HG03378 (cell line): ENCODE results near the gene RBM44.

Source experiments
- ATAC-seq: cut with Tn5 transposase; IDR thresholded peaks from one replicate; pipeline ENCODE4 v1.9.1; 2021; ENCODE audit warnings: mild to moderate bottlenecking, moderate library complexity; ENCODE audit not compliant: unreplicated experiment

RBM44 gene

DNA sequence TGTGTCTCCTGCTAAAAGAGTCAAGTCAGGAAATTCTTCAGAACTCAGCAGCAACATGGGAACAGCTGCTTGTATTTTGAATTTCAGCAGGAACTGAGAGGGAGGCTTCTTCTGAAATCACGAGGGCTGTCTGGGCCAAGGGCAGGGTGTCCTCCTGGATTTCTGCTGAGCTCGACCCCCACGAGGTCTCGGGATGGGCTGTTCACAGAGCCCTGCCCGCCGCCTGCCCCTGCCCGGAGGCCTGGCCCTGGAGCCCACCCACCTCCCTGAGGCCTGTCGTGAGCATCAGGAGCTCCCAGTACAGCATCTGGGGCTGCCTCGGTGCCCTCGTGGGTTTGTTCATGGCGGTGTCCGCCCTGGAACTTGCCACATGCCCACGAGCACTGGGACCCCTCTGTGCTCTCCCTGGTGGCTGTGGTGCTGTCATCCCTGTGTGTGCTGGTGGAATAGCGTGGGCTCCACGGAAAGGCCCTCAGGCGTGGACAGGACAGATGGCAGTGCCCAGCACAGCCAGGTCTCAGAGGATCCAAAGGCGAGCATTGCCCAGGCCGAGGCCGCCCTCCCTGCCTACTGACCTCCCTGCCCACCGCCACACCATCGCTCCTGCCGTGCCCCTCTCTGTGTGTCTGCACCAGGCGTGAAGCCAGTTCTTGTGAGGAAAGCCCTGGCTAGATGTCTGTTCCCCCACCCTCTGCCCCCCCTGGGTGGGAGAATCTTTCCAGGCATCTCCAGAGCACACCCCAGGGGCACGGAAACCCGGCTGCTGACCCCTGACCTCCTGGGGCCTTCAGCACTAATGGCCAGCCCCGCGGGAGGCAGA lies 86.7 kb downstream of the RBM44 start:
- no peak for ATAC-seq

DNA sequence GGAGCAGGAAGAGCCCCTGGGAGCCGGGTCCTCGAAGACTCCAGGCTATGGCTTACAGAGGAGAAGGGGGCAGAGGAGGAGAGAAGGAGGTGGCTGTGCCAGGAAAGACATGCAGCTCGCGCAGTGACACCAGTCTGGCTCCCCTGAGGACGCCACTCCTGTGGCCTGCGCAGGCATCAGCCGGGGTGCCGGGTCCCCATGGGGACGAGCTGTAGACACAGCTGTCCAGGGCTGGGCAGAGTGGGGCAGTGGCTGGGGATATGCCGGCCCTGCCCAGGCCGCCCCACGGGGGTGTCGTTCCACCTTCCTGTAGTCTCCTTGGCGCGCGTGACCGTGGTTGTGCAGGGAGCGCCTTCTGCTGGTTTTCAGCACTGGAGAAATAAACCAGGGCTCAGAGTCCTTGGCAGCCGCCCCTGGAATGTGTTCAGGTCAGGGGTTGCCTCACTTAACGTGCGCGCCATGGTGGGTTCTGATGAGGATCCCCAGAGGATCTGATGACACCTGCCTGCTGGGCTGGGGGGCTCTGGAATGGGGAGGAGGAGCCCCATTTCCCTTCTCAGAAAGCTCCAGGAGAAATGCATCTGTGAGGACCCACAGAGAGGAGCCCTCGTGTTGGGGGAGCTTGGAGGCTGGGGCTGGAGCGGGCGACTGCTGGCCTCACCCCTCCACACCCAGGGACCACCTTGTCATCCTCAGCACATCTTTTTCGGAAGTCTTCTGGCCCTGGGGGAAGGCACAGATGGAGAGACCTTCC lies 87.5 kb downstream of the RBM44 start:
- ATAC-seq, result no peak

DNA sequence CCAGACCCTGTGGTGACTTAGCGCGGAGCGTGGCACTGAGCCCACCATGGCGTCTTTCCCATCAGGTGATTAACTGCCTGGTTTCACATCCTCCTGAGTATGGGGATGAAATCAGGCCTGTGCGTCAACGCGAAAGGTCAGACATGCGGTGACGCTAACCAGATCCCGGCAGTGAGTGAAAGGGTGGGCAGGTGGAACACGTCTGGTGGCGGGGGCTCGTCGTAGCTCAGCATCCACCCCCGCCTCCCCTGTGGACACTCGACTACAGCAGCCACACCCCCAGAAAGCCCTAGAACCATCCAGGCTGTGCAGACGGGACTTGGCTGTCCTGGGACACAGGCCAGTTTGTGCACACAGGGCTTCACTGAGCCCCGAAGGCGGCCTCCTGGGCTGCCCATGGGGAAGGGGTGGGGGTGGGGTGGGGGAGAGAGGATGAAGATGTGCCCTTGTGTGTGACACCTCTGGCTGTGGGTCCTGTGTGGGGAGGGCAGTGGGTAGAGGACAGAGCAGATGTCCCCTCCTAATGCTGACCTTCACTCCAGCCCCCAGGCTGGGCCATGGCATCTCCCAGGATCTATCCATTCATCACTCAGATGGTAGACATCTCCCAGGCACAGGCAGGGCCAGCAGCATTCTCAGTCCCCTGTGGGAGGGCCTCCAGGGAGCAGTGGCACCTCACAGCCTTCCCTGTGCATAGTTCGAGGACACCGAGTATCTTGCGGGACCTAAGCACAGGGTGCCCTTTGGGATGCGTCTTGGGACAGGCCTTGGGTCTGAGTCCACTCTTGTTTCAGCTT lies 88.3 kb downstream of the RBM44 start:
- no peak for ATAC-seq

DNA sequence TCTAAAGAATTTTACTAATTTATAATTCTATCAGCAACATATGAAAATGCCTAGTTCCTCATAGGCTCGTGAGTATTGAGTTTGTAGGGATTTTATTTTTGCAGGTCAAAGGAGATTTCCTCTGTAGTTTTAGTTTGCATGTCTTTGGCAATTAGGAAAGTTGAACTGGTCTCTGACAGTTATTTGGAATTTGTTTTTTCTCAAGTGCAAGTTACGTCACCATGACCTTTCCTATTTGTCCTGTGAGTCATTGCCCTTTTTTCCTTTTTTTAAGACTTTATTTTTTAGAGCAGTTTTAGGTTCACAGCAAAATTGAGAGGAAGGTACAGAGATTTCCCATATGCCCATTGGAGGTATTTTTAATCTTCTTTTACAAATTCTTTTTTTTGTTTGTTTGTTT lies 89.8 kb downstream of the RBM44 start:
- no peak for ATAC-seq

DNA sequence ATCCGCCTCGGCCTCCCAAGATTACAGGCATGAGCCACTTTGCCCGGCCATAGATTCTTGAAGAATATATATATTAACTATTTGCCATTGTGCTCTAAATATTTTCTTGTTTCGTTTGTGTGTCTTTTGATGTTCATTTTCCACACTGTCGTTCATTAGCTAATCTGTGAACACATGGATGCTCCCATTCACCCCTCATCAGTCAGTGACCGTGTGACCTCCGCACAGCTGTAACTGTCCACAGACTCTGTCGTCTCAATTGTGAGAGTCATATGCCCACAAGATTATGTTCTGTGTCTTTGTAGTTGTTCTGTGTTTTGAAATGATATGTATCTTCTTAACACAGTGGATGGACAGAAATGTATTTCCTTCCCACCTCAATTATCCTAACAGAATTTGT lies 90.4 kb downstream of the RBM44 start:
- no peak for ATAC-seq

DNA sequence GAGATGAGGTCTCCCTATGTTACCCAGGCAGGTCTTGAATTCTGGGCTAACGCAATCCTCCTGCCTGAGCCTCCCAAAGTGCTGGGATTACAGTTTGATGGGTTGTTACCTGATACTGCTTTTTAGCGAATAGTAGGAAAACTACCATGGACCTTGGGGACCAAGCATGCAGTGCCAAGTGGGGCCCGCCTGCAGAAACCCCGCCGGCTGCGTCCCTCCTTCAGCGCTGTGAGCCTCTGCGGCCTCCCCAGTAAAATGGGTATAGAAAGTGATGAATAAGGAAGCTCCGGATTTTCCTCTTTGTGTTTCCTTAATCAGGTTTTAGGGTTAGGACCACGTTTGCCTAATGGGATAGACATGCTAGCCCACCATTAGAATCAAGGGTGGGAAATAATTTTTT lies 91.2 kb downstream of the RBM44 start:
- no peak for ATAC-seq
